Endothelial cell of umbilical vein (primary cell): ENCODE data around the gene FGFRL1. TPM values are rescaled to one million over a fixed set of nuclear protein-coding genes. Genes with fewer than 3 reads are reported as not detected.

Experiments
- BruUV-seq: library from RNA; stranded (reverse); fragments of 400-500 nt; replicated peaks from 2 replicates; lab custom pipeline; 2021; lab: Mats Ljungman, UMichigan
- CTCF ChIA-PET: fragments of 300-600, 350-600 bp; sonication (Branson Sonifier 250); formaldehyde crosslinking; loops from one replicate; lab custom pipeline; 2021; ENCODE audit warnings: antibody characterized with exemption, inconsistent platforms; lab: Charles Lee
- POLR2A ChIA-PET: fragments of 300-600, 350-600 bp; sonication (Branson Sonifier 250); formaldehyde crosslinking; loops from one replicate; lab custom pipeline; 2021; ENCODE audit warnings: antibody characterized with exemption, inconsistent platforms; lab: Charles Lee
- DNase-seq: peaks from one replicate; pipeline ENCODE4 v3.0.0-alpha.2; 2011; ENCODE audit warnings: low read depth, low spot score
- FAIRE-seq: peaks from 2 replicates; lab custom pipeline; 2011; peaks lifted over from hg19 to GRCh38; lab: Jason Lieb, UNC
- H2AFZ ChIP-seq: 2 replicates; pipeline ENCODE4 v1.6.0; 2012; ENCODE audit warnings: low read depth, low read length, control low read depth, inconsistent platforms
- H3K27ac ChIP-seq: 2 replicates; pipeline ENCODE4 v1.5.1; 2011; ENCODE audit warnings: low read depth, mild to moderate bottlenecking, control low read depth, low read length, moderate library complexity; ENCODE audit not compliant: insufficient read depth
- H3K27me3 ChIP-seq, 2 experiments: 2 replicates each; pipeline versions ENCODE4 v1.6.0 to v1.6.1; 2011; ENCODE audit warnings: low read length in 2 of 2, mixed read lengths in 1 of 2; ENCODE audit not compliant: control insufficient read depth in 2 of 2, insufficient read depth in 2 of 2
- H3K36me3 ChIP-seq, 2 experiments: 2 replicates in 1 of 2; 3 replicates in 1 of 2; pipeline ENCODE4 v1.5.1; 2011; ENCODE audit warnings: low read length in 2 of 2, mild to moderate bottlenecking in 1 of 2, moderate library complexity in 1 of 2; ENCODE audit not compliant: control insufficient read depth in 2 of 2, insufficient read depth in 2 of 2; ENCODE audit errors: extremely low read depth in 1 of 2
- H3K4me1 ChIP-seq: 3 replicates; pipeline ENCODE4 v1.5.1; 2011; ENCODE audit warnings: mild to moderate bottlenecking, low read length; ENCODE audit not compliant: control insufficient read depth, insufficient read depth; ENCODE audit errors: extremely low read depth
- H3K4me2 ChIP-seq: 2 replicates; pipeline ENCODE4 v1.6.1; 2011; ENCODE audit warnings: low read length, control low read depth, mixed read lengths; ENCODE audit not compliant: insufficient read depth
- H3K4me3 ChIP-seq, 3 experiments: fragments of 200-600 bp in 1 of 3; sonication (generic), shearing (Covaris generic) in 1 of 3; replicated peaks in 1 of 3; 2 replicates each; pipeline ENCODE4 v1.5.1; 2011 to 2016; ENCODE audit warnings: control low read depth in 3 of 3, low read length in 3 of 3, mild to moderate bottlenecking in 2 of 3, inconsistent platforms in 1 of 3, low read depth in 1 of 3, moderate library complexity in 1 of 3; ENCODE audit not compliant: insufficient read depth in 1 of 3
- H3K79me2 ChIP-seq: 2 replicates; pipeline ENCODE4 v1.6.0; 2012; ENCODE audit warnings: low read length, inconsistent platforms; ENCODE audit not compliant: control insufficient read depth, insufficient read depth
- H3K9ac ChIP-seq: replicated peaks from 2 replicates; pipeline ENCODE3; 2011; ENCODE audit warnings: low read length, control low read depth; ENCODE audit not compliant: insufficient read depth; ENCODE audit errors: extremely low read depth
- H3K9me1 ChIP-seq: replicated peaks from 3 replicates; pipeline ENCODE4 v1.6.0; 2011; ENCODE audit warnings: mild to moderate bottlenecking, low read length; ENCODE audit not compliant: control insufficient read depth, insufficient read depth; ENCODE audit errors: extremely low read depth
- H3K9me3 ChIP-seq: replicated peaks from 2 replicates; pipeline ENCODE4 v1.5.1; 2012; ENCODE audit warnings: low read length, inconsistent platforms; ENCODE audit not compliant: control insufficient read depth, insufficient read depth
- H4K20me1 ChIP-seq: replicated peaks from 2 replicates; pipeline ENCODE3; 2011; ENCODE audit warnings: mild to moderate bottlenecking, low read length; ENCODE audit not compliant: control insufficient read depth, insufficient read depth; ENCODE audit errors: extremely low read depth
- CTCF ChIP-seq, 2 donors: IDR thresholded peaks; 1 replicate in 1 of 2; 2 replicates in 1 of 2; pipeline ENCODE4 v1.5.1; 2011; ENCODE audit warnings: low read length in 2 of 2, mild to moderate bottlenecking in 2 of 2, moderate library complexity in 2 of 2, control low read depth in 1 of 2, inconsistent platforms in 1 of 2, low read depth in 1 of 2; ENCODE audit not compliant: insufficient read depth in 1 of 2; ENCODE audit errors: extremely low read depth in 1 of 2
- EZH2 ChIP-seq: IDR thresholded peaks from 2 replicates; pipeline ENCODE4 v1.6.1; 2012; ENCODE audit warnings: borderline replicate concordance, low read depth, mild to moderate bottlenecking, moderate library complexity, low read length, inconsistent platforms; ENCODE audit not compliant: severe bottlenecking
- GATA2 ChIP-seq: IDR thresholded peaks from 2 replicates; pipeline ENCODE4 v1.7.0; 2011; ENCODE audit warnings: low read depth, mild to moderate bottlenecking, moderate library complexity, mixed read lengths, low read length; ENCODE audit not compliant: insufficient read length, insufficient read depth
- JUN ChIP-seq: IDR thresholded peaks from 2 replicates; pipeline ENCODE4 v1.6.1; 2011; ENCODE audit warnings: borderline replicate concordance, low read depth; ENCODE audit not compliant: insufficient read length, insufficient read depth
- MAX ChIP-seq: IDR thresholded peaks from 2 replicates; pipeline ENCODE4 v1.6.1; 2011; ENCODE audit not compliant: insufficient read depth, insufficient read length
- MYC ChIP-seq: IDR thresholded peaks from one replicate; pipeline ENCODE4 v1.6.1; 2011; ENCODE audit warnings: mild to moderate bottlenecking, low read depth, low read length
- POLR2A ChIP-seq: IDR thresholded peaks from 2 replicates; pipeline ENCODE4 v1.6.1; 2012; ENCODE audit warnings: low read depth, mild to moderate bottlenecking, control low read depth, low read length
- POLR2AphosphoS5 ChIP-seq: IDR thresholded peaks from 2 replicates; pipeline ENCODE4 v1.6.1; 2012; ENCODE audit warnings: low read depth, mild to moderate bottlenecking, control low read depth, low read length, moderate library complexity; ENCODE audit not compliant: insufficient read depth
- dilution Hi-C: fragments of 300-500 bp; cut with MboI; formaldehyde crosslinking; loops from one replicate; pipeline ENCODE4 v1.15.0; 2019; ENCODE audit warnings: low sequenced_read_pairs; ENCODE audit not compliant: extremely low pct_ligation_motif_present
- intact Hi-C: fragments of 100-400 bp; cut with micrococcal nuclease; formaldehyde crosslinking; loops from one replicate; pipeline ENCODE4 v1.10.0; 2022
- polyA plus RNA-seq, 4 experiments: library from polyadenylated mRNA; depleted of rRNA in 3 of 4; stranded (reverse) in 3 of 4; unstranded in 1 of 4; fragments of >200 nt; gene quantifications; 2 replicates each; pipeline versions ENCODE4 v1.2.1 to v1.2.3, GENCODE V29; 2011 to 2012; ENCODE audit warnings: missing spikeins in 1 of 4
- total RNA-seq: library from RNA; stranded (reverse); gene quantifications from 2 replicates; pipeline ENCODE4 v1.2.3, GENCODE V29; 2021

FGFRL1 gene
- total and polyA plus RNA-seq, 2 donors (not counting 3 experiments of a cell fraction or from before 2014, with no cell fraction given), result 33.3 to 74.6 TPM

DNA sequence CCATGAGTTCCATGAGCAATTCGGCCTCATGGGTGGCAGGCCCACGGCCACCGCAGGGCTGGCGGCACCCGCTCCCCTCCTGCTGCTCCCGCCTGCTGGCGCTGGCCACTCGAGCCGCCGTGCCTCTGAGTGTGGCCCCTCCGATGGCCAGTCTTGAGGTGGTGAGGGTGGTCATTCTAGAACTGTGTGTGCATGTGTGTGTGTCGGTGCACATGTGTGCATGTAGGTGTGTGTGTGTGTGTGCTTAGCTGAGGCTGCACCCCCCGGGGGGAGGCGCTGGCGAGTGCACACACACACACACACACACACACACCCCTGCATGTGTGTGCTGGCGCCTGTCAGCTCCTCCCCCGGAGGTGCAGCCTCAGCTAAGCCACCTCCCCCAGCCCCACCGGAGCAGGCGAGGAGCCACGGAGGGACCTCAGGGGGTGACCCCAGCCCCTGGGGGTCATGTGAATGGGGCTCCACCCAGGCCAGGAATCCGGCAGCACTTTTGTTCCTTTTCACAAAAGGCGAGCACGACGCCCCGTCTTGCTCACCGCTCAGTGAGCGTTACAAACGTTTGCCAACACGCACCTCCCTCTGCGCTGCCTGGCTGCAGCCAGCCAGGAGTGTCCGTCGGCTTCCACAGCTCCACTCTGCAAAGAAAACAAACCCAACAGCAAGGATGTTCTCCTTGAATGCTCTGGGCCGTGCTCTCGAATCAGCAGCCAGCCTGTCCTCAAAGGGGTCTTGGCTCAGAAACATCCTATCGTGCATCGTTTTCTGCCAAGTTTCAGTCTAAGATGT is 29.9 kb downstream of the FGFRL1 start:
- no peak overlapping the region for H3K4me3 ChIP-seq
- intact Hi-C loops, result no loop called here
- no peaks in the 10 kb centered on the region for H3K9me1 ChIP-seq
- POLR2A ChIA-PET, result no interaction called here
- dilution Hi-C loops, result no loop called here
- H3K4me2 ChIP-seq, result peak overlapping the region; percentile 9
- CTCF ChIA-PET, result no interaction called here
- no peaks in the 10 kb centered on the region for H4K20me1 ChIP-seq
- BruUV-seq, result no TSS peak
- H3K4me1 ChIP-seq, result peaks cover 18% of the 10 kb centered on the region
- no peak overlapping the region for H3K9ac ChIP-seq
- H3K27me3 ChIP-seq, result no peaks in the 10 kb centered on the region
- H3K36me3 ChIP-seq, result no peaks in the 10 kb centered on the region
- H3K79me2 ChIP-seq, result no peaks in the 10 kb centered on the region
- H3K27ac ChIP-seq, result no peak overlapping the region
- DNase-seq (peak; percentile 37), FAIRE-seq (no peak)
- H3K9me3 ChIP-seq, result no peaks in the 10 kb centered on the region
- peak overlapping the region; percentile 81 for H2AFZ ChIP-seq
- no peak for TF ChIP-seq JUN
- TF ChIP-seq MYC, result no peak
- TF ChIP-seq CTCF (IDR thresholded peaks at IDR 0.05; ENCODE audit: extremely low read depth in 1 of 2, insufficient read depth in 1 of 2, low read depth in 1 of 2, low read length in 2 of 2), result no peak
- TF ChIP-seq GATA2, result no peak
- no peak for TF ChIP-seq POLR2A
- TF ChIP-seq POLR2AphosphoS5, result no peak
- no peak for TF ChIP-seq MAX
- TF ChIP-seq EZH2, result no peak
